ENCODE measurements around the gene TMPRSS9.

The TMPRSS9 gene

DNA sequence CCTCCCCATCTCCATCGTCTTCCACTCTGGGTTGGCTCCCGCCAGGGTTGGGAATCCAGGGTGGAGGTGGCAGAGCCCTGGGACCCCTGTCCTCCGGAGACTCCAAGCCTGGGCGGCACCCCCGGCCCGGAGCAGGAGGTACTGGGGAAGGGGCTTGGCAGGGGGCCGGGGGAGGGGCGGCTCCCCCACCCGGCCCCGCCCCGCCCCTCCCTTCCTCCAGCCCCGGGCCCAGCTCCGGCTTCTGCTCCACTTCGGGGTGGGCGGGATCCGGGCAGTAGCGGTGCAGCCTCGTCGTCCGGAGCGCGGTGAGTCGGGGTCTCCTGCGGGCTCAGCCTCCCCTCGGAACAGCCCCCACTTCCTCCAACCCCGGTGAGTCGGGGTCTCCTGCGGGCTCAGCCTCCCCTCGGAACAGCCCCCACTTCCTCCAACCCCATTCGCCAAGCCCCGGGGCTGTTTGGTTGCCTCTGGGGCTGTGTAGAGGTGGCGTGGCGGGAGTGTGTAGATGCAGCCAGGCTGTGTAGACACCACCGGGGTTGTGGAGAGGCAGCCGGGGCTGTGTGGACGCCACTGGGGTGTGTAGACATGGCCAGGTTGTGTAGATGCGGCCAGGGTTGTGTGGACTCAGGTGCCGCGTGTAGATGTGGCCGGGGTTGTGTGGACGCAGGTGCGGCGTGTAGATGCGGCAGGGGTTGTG, at the start of gene TMPRSS9:
Gene TMPRSS9 (plus strand): TSS at position 274 of the 694 bp plus-strand sequence. CDS start 29,521 bp downstream, outside the sequence.
- H3K4me3 ChIP-seq (ENCODE audit: low read depth, low read length): no peak within 1 kb of the TSS

GRCh38 chr19:2311093-2311492, 49.0 kb upstream of the TMPRSS9 start:
- H3K4me3 ChIP-seq (ENCODE audit: low read depth, low read length): no peak overlapping the region

DNA sequence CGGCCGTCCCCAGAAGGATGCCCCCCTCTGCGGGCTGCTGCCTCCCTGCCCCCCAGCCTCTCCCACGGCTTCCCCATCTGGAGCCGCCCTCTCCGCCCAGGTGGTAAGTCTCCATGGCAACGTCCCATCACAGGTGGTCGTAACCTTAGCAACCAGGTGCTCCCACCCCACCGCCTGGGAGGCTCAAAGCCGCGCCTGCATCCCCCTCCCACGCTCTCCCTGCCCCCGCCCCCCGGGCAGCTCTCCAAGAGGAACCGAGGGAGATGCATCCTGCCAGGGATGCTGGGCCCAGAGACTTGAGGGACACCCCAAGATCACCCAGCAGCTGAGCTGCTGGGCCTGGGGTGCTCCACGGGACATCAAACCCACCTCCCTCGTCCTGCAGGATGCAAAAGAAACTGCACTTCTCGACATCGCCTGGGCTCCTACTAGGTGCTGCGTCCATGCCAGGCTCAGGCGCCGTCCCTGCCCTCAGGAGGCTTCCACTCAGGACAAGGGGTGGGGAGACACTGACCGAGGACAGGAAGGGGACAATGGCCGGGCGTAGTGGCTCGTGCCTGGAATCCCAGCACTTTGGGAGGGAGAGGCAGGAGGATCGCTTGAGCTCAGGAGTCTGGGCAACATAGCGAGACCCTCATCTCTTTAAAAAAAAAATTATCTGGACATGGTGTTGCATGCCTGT, 47.1 kb upstream of the TMPRSS9 start:
- H3K4me3 ChIP-seq (ENCODE audit: low read depth, low read length): no peak overlapping the region

GRCh38 chr19:2315121-2315817, 44.8 kb upstream of the TMPRSS9 start:
- no peak overlapping the region for H3K4me3 ChIP-seq (ENCODE audit: low read depth, low read length)

DNA sequence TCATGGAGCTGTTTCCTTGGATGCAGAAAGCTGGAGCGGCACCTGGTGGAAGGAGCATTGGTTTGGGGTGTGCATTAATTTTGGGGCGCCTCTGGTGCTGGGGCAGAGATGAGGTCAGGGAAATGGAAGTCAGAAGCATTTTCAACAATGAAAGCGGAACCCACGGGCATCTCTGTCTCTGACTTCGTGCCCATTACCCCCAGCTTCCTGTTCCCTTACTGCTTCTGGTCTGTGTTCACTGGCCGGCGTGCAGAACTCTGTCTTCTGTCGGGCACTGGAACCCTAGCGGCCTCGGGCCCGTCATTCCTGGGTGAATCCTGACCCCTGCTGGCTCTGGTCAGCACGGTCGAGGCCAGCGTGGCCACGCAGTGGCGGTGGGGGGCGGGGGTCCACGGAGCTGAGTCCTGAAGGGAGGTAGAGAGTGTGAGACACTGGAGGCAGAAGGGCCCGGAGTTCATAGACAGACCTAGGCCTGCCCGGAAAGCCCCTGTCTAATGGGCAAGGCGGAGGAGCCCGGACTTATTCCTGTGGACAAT, 44.2 kb upstream of the TMPRSS9 start:
- no peak overlapping the region for H3K4me3 ChIP-seq (ENCODE audit: low read depth, low read length)

DNA sequence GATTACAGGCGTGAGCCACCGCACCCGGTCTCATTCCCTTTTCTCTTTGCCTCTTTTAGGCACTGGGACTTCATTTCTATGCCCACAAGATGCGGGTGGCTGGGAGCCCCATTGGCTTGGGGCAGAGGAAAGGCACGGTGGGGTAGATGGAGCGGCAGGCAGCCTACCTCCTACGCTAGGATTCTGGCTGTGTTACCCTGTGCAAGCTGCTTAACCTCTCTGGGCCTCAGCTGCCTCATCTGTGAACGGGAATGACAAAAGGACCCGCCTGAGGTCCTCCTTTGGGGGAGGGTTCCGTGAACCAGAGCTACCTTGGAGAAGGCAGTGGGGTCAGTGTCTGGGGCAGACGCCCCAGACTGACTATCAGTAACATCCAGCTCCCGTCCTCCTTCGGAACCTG, 42.8 kb upstream of the TMPRSS9 start:
- no peak overlapping the region for H3K4me3 ChIP-seq (ENCODE audit: low read depth, low read length)

GRCh38 chr19:2317756-2318155, 42.3 kb upstream of the TMPRSS9 start:
- H3K4me3 ChIP-seq (ENCODE audit: low read depth, low read length): no peak overlapping the region

- no peak overlapping the region for H3K4me3 ChIP-seq (ENCODE audit: low read depth, low read length)
Observed at GRCh38 chr19:2318923-2319322, 41.1 kb upstream of the TMPRSS9 start.

DNA sequence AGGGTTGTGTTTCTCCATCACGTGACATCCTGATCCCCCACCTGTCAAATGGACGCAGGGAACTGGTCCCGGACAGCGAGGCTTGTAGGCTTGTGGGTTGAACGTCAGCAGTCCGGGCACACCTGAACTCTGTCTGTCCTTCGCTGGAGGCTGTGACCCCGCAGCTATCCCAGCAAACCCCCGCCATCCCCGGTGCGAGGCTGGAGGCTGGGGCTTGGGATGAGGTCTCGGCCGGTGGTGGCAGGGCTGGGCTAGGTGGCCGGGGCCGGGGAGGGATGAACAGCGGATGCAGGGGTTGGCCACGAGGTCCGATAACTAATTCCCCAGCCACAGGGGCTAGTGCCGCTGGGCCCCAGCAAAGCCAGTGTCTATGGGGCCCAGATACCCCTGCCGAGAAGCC, 40.5 kb upstream of the TMPRSS9 start:
- H3K4me3 ChIP-seq (ENCODE audit: low read depth, low read length): no peak overlapping the region

DNA sequence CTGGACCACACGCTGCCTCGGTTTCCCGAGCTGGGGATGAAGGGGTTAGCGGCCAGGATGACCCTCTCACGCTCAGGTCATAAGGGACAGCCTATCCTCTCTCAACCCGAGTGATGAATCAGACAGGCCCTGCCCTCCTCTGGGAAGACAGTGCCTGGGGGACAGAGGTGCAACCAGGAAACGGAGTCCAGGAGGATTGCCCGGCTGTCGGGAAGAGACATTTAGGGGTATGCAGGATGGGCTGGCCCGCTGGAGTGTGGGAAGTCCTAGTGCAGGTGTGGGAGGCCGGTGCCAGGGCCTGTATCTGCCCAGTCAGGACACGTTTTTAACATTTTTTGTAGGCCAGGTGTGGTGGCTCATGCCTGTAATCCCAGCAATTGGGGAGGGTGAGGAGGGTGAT, 40.0 kb upstream of the TMPRSS9 start:
- no peak overlapping the region for H3K4me3 ChIP-seq (ENCODE audit: low read depth, low read length)

DNA sequence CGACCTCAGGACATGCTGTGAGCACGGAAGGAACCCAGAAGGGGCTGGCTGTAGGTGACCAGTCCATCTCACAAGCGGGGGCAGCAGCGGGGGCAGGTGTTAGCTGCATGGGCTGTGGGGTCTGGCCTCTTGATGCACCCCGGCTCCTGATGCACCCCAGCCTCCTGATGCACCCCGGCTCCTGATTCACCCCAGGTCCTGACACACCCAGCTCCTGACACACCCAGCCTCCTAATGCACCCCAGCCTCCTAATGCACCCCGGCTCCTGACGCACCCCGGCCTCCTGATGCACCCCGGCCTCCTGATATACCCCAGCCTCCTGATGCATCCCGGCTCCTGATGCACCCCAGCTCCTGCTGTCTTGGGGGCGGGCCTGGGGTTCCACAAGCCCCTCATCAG, 39.1 kb upstream of the TMPRSS9 start:
- H3K4me3 ChIP-seq (ENCODE audit: low read depth, low read length): no peak overlapping the region

DNA sequence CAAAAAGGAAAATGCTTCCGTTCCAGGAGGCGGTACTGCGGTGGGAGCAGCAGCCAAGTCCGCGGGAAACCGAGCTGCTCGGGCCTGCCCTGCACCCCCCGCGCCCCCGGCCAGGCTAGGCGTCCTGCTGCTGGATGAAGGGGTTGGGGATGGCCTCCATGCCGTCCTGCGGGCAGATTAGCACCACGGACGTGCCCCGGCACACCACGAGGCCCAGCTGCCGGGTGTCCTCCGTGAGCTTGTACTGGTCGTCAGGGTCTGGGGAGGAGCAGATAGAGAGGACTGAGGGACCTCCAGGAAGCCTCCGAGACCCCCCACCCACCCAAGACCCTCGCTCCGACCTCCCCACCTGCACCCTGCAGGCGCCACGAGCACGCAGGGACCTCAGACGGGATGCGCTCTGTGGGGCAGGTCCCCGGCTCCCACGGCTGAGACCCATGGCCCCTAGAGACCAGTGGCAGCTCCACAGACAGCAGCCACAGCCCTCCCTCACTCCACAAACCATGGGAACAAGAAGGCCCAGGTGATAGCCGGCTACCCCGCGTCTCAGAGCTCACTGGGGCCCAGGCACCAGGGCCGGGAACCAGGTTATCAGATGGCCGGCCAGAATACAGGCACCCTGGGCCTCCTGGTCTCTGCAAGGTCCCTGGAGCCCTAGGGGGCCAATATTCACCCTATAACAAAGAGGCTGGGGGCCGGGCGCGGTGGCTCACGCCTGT, 38.3 kb upstream of the TMPRSS9 start:
- H3K4me3 ChIP-seq (ENCODE audit: low read depth, low read length): no peak overlapping the region

DNA sequence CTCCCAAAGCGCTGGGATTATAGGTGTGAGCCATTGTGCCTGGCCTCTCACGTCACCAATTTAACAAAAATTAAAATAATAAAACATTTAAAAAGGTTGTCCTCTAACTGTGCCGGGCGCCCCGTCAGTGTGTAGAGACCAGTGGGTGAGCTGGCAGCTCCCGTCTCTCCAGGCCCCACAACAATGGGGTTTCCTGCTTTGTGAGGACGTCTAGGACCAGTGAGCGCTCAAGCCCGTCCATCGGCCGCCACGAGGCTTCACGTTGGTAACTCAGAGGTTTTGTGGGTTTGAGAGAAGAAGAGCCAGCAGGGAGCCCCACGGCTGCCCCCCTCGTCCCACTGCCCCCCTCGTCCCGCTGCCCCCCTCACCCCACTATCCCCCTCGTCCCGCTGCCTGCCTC, 36.4 kb upstream of the TMPRSS9 start:
- no peak overlapping the region for H3K4me3 ChIP-seq (ENCODE audit: low read depth, low read length)

DNA sequence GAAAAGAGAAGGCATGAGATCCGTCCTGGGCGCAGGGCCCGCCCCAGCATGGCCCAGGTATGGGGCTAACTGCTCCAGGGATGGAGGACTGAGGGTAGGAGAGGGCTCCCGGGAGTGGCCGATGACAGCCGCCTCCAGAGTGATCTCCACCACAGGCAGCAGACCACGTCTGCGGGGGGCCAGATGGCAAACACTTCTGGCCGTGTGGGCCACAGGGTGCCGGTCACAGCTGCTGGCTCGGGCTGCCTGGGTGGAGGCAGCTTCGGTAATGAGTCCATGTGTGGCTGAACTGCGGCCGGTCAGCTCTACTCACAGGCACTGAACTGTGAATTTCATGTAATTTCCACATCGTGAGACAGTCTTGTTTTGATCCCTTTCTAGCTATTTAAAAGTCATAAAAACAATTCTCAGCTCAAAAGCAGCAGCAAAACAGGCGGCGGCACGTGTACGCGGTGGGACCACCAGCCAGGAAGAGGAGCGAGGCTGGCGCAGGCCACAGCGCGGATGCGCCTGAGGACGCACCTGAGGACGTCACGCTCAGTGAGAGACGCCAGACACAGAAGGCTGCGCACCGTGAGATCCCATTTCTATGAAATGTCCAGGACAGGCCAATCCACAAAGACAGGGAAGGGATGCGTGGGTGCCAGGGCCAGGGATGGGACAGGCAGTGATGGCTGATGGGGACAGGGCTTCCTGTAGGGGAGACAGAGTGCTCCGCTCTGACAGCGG, 35.7 kb upstream of the TMPRSS9 start:
- no peak overlapping the region for H3K4me3 ChIP-seq (ENCODE audit: low read depth, low read length)

DNA sequence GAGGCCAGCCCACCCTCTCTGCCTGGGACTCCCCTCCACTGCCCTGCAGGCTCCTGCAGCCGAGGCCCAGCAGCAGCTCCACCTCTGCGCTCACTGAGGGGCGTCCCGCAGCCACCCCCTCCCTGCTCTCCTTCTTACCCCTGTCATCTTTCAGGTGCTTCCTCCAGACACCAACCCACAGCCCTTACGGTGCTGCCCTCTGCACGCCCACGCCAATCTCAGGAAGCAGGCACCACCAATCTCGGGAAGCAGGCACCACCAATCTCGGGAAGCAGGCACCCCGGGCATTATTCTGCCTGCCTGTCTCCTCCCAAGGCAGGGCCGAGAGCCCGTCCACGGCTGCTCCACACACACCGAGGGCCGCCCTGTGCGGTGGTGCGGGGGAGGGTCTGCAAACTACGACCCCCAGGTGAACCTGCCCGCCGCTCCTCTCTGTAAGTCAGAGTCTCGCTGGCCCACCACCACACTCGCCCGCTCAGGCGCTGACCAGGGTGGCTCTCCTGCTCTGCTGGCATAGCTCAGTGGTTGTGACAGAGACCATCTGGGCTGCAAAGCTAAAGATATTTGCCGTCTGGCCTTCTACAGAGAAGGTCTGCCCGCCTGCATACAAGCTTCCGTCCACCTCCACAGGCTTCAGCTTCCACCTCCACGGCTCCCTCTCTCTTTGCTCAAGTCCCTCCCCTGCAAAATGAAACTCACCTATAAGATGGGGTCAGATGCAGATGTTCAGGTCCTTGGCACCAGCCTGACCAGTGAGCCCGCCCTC, 34.6 kb upstream of the TMPRSS9 start:
- no peak overlapping the region for H3K4me3 ChIP-seq (ENCODE audit: low read depth, low read length)

- no peak overlapping the region for H3K4me3 ChIP-seq (ENCODE audit: low read depth, low read length)
Observed at GRCh38 chr19:2326699-2327360, 33.2 kb upstream of the TMPRSS9 start.

- peak overlapping the region; percentile 96 for H3K4me3 ChIP-seq (ENCODE audit: low read depth, low read length)
Observed at GRCh38 chr19:2327773-2328400, 32.2 kb upstream of the TMPRSS9 start.

- peak within 1 kb of the TSS; percentile 96 for H3K4me3 ChIP-seq (ENCODE audit: low read depth, low read length)
Observed at GRCh38 chr19:2328401-2329148, 31.5 kb upstream of the TMPRSS9 start, which contains the start of the genes LSM7 and SPPL2B. Gene LSM7 (minus strand): TSS chr19:2328586. CDS start chr19:2328566, 20 bp downstream. Gene SPPL2B (plus strand): TSS chr19:2328684. CDS start chr19:2328710, 26 bp downstream.

Measured in iPS-11a (cell line).